ENCODE measurements around the gene TSNAXIP1. TPM values are rescaled to one million over a fixed set of nuclear protein-coding genes. Genes with fewer than 3 reads are reported as not detected.
A peak's percentile ranks its signal among the peaks of the same experiment; 100 is the strongest.
"Not testable (repeated sequence)": the region's sequence is repeated elsewhere in the genome, so short reads cannot be mapped to it uniquely, and the experiment has no call there.

The TSNAXIP1 gene
- total RNA-seq, 1 experiment from 2014 or later = 0.49 TPM

DNA sequence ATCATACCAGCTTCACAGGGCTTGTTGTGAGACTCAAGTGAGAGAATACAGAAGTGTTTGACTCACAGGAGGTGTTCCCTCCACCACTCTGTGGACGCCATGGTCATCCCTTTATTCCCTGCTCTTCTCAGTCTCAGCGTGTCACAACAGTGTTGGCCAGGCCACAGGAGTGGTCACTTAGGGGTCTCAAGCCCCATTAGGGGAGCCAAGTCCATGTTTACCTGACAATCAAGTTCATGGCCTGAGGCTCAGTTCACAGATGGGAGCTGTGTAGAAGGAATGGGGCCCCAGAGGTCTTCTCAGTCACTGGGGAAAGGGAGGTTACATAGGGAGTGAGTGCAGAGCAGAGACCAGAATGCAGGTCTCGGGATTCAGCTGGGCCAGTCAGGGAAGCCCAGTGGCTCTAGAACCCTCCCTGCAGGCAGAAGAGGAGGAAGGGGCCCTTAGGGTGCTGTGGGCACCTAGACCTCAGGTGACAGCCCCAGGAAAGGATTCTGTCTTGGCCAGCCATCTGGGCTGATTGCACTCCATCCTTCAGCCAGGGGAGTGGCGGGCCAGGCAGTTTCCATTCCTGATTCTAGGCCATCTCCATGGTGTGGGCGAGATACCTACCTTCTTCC, 50.3 kb downstream of the TSNAXIP1 start:
- no peak overlapping the region for H3K4me3 ChIP-seq
- H3K27me3 ChIP-seq = no peaks in the 10 kb centered on the region
- H3K4me1 ChIP-seq = no peaks in the 10 kb centered on the region
- H3K36me3 ChIP-seq = peaks cover 6% of the 10 kb centered on the region
- no peak for DNase-seq
- no peaks in the 10 kb centered on the region for H3K9me3 ChIP-seq (replicated peaks)
- no peak overlapping the region for H3K27ac ChIP-seq

- no peaks in the 10 kb centered on the region for H3K27me3 ChIP-seq
- H3K4me1 ChIP-seq = no peaks in the 10 kb centered on the region
- H3K36me3 ChIP-seq = peaks cover 6% of the 10 kb centered on the region
- no peak overlapping the region for H3K27ac ChIP-seq
- DNase-seq = no peak
- no peaks in the 10 kb centered on the region for H3K9me3 ChIP-seq (replicated peaks)
- no peak overlapping the region for H3K4me3 ChIP-seq
Measured at GRCh38 chr16:67857547-67858233, 51.0 kb downstream of the TSNAXIP1 start.

- Histone ChIP-seq H3K27me3 (no peaks in the 10 kb centered on the region), H3K4me1 (no peaks in the 10 kb centered on the region), H3K4me3 (no peak overlapping the region), H3K36me3 (peaks cover 6% of the 10 kb centered on the region), H3K27ac (no peak overlapping the region), H3K9me3 (replicated peaks) (no peaks in the 10 kb centered on the region)
- no peak for DNase-seq
Measured at GRCh38 chr16:67858500-67858899, 51.8 kb downstream of the TSNAXIP1 start.

DNA sequence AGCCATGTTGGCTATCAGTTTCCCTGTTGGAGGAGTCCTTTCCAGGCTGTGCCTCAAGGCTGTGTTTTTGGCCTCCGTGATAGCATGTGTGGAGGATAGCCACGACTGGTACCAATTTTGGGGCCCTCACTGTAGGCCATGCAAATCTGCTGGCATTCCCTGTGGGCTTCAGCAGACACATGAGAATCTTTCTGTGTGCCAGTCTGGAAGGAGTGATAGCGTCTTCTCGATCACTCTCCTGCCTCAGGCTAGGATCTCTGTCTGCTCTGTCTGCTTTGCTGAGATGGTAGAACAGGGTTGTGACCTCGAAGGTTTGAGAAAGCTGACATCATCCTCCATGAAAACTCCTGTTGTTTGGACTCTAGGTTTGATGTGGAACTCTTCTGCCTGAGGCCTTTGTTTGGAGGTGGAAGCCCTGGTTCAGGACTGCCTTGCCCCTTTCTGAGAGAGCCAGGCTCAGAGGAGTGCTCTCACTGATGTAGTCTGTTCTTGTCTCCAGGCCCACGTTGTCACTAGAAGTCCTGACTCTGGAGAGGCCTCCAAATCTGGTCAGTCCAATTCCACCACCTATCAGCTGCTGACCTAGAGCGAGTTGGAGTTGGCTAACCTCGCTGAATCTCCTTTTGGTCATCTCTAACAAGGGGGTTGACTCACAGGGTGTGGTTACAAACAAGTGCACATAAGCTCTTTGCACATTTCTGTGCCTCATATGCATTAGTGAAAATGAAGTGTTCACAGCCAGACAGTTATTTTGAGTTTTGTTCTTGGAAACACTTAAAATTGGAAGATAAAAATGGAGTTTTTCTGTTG, 54.1 kb downstream of the TSNAXIP1 start:
- no peaks in the 10 kb centered on the region for H3K9me3 ChIP-seq (replicated peaks)
- no peaks in the 10 kb centered on the region for H3K27me3 ChIP-seq
- no peak for DNase-seq
- peaks cover 7% of the 10 kb centered on the region for H3K36me3 ChIP-seq
- no peak overlapping the region for H3K4me3 ChIP-seq
- no peak overlapping the region for H3K27ac ChIP-seq
- H3K4me1 ChIP-seq = no peaks in the 10 kb centered on the region

DNA sequence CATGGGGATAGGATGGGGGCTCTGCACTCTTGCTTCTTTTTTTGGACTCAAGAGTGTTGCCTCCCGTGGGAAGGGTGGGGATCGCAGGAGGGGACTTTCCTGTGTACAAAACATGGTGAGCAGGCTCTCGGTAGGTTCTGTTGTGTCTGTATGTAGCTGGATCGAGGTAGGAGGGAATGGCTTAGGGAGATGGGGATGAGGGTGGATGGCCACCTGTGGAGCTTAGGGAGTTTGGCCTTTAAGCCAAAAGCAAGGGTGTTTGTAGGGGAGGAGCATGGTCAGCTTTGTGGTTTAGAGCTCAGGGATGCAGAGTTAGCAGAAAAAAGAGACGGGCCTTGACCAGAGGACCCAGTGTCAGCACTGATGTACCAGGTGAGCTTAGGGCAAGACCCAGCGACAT, 55.2 kb downstream of the TSNAXIP1 start:
- no peaks in the 10 kb centered on the region for H3K9me3 ChIP-seq (replicated peaks)
- no peaks in the 10 kb centered on the region for H3K4me1 ChIP-seq
- H3K27ac ChIP-seq = no peak overlapping the region
- H3K36me3 ChIP-seq = peaks cover 9% of the 10 kb centered on the region
- H3K27me3 ChIP-seq = no peaks in the 10 kb centered on the region
- no peak for DNase-seq
- no peak overlapping the region for H3K4me3 ChIP-seq

- H3K4me1 ChIP-seq = no peaks in the 10 kb centered on the region
- peaks cover 9% of the 10 kb centered on the region for H3K36me3 ChIP-seq
- H3K9me3 ChIP-seq (replicated peaks) = no peaks in the 10 kb centered on the region
- no peak overlapping the region for H3K4me3 ChIP-seq
- DNase-seq = no peak
- no peaks in the 10 kb centered on the region for H3K27me3 ChIP-seq
- H3K27ac ChIP-seq = no peak overlapping the region
Measured at GRCh38 chr16:67862623-67863583, 56.2 kb downstream of the TSNAXIP1 start.

DNA sequence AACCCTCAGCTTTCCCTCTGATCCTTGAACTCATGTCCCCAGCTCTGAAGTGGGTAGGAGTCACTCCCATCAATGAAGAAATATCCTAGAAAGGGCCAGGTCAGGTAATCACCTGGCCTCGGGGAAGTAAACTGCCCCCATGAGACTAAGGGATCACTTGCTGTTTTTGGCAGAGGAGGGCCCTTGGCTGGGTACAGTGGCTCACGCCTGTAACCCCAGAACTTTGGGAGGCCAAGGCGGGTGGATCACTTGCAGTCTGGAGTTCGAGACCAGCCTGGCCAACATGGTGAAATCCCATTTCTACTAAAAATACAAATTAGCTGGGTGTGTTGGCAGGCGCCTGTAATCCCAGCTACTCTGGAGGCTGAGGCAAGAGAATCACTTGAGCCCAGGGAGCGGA, 57.4 kb downstream of the TSNAXIP1 start:
- not testable (repeated sequence) for DNase-seq; H3K36me3 ChIP-seq; H3K4me3 ChIP-seq; H3K9me3 ChIP-seq (replicated peaks); H3K4me1 ChIP-seq; H3K27ac ChIP-seq; H3K27me3 ChIP-seq

GRCh38 chr16:67864594-67864993, 57.9 kb downstream of the TSNAXIP1 start:
- peaks cover 9% of the 10 kb centered on the region for H3K36me3 ChIP-seq
- H3K4me1 ChIP-seq = no peaks in the 10 kb centered on the region
- H3K4me3 ChIP-seq = no peak overlapping the region
- H3K9me3 ChIP-seq (replicated peaks) = no peaks in the 10 kb centered on the region
- no peak overlapping the region for H3K27ac ChIP-seq
- no peaks in the 10 kb centered on the region for H3K27me3 ChIP-seq
- no peak for DNase-seq

- Histone ChIP-seq H3K4me1 (no peaks in the 10 kb centered on the region), H3K9me3 (replicated peaks) (no peaks in the 10 kb centered on the region), H3K36me3 (peaks cover 11% of the 10 kb centered on the region), H3K27ac (no peak overlapping the region), H3K4me3 (no peak overlapping the region), H3K27me3 (no peaks in the 10 kb centered on the region)
- peak; percentile 11 to 32 for DNase-seq
Measured at GRCh38 chr16:67865318-67865717, 58.6 kb downstream of the TSNAXIP1 start.

DNA sequence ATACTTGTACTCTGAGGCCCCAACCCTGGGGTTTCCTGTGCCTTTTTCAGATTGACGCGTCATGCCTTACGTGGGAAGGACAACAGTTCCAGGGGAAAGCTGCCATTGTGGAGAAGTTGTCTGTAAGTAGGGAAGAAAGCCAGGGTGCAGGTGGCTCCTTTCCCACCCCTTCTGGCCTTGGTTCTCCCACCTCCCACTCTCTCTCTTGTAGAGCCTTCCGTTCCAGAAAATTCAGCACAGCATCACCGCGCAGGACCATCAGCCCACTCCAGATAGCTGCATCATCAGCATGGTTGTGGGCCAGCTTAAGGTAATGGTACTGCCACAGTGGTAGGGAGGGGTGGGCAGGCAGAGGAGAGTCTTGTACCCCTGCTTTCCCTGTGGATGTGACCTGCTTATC, 61.6 kb downstream of the TSNAXIP1 start:
- H3K27ac ChIP-seq = no peak overlapping the region
- H3K4me1 ChIP-seq = no peaks in the 10 kb centered on the region
- H3K27me3 ChIP-seq = no peaks in the 10 kb centered on the region
- no peaks in the 10 kb centered on the region for H3K9me3 ChIP-seq (replicated peaks)
- no peak for DNase-seq
- peaks cover 6% of the 10 kb centered on the region for H3K36me3 ChIP-seq
- no peak overlapping the region for H3K4me3 ChIP-seq

GRCh38 chr16:67869653-67870052, 63.0 kb downstream of the TSNAXIP1 start:
- H3K4me3 ChIP-seq = no peak overlapping the region
- no peaks in the 10 kb centered on the region for H3K4me1 ChIP-seq
- no peak overlapping the region for H3K27ac ChIP-seq
- no peaks in the 10 kb centered on the region for H3K27me3 ChIP-seq
- no peaks in the 10 kb centered on the region for H3K9me3 ChIP-seq (replicated peaks)
- peaks cover 6% of the 10 kb centered on the region for H3K36me3 ChIP-seq
- DNase-seq = no peak

DNA sequence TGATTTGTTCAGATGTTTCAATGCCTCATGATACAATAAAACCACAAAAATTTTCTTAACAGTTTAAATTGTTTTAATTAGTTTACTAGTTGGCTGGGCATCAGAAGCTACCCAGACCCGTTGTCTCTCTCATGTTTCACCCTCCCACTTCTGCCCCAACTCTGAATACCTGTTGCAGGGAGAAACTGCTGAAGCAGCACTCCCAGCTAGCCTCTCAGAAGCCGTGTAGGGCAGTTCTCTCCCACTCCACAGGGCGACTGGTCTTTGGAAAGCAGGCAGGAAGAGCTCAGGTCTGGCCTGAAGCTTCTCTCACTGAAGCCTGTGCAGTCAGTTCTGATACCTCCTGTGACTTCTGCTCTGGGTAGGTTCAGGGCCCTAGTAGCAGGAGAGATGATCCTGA, 64.6 kb downstream of the TSNAXIP1 start:
- DNase-seq = no peak
- H3K9me3 ChIP-seq (replicated peaks) = no peaks in the 10 kb centered on the region
- H3K36me3 ChIP-seq = peaks cover 4% of the 10 kb centered on the region
- H3K4me1 ChIP-seq = no peaks in the 10 kb centered on the region
- no peak overlapping the region for H3K4me3 ChIP-seq
- no peak overlapping the region for H3K27ac ChIP-seq
- no peaks in the 10 kb centered on the region for H3K27me3 ChIP-seq

DNA sequence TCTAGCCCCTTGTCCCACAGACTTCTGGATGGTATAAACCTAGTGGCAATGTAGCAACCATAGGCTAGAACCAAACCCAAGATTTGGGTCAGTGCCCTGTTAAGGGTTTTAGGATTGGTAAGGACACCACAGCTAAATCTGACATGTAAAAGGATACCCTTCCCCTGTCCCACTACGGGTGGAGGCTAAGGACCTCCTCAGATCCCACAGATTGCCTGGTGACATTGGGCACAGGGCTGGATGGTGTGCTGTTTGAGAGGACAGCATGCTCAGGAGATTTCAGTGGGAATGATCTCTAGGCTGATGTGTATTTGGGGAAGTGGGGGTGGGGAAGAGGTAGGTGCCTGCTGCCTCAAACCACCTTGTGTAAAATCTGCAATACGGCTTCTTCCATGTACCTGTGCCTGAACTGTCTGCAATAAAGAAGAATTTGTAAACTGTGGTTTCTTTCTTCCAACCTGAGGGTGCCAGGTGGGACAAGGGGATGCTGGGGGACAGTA, 65.5 kb downstream of the TSNAXIP1 start:
- no peak for DNase-seq
- H3K27me3 ChIP-seq = no peaks in the 10 kb centered on the region
- H3K4me1 ChIP-seq = no peaks in the 10 kb centered on the region
- H3K9me3 ChIP-seq (replicated peaks) = no peaks in the 10 kb centered on the region
- no peak overlapping the region for H3K27ac ChIP-seq
- peaks cover 4% of the 10 kb centered on the region for H3K36me3 ChIP-seq
- peak overlapping the region; percentile 97; the same call in 1 of the 2 replicates for H3K4me3 ChIP-seq
